Hematopoietic multipotent progenitor cell treated with erythropoietin and hydrocortisone succinate and interleukin-3 and kit ligand, for 4 days (in vitro differentiated cells): ENCODE results near the gene SAMD14.
"Not testable (repeated sequence)": the region's sequence is repeated elsewhere in the genome, so short reads cannot be mapped to it uniquely, and the experiment has no call there.

ENCODE experiments used
- DNase-seq: peaks from one replicate; pipeline ENCODE4 v3.0.0-alpha.2; 2015

SAMD14 gene

GRCh38 chr17:50070908-50071680 lies 58.9 kb downstream of the SAMD14 start:
- DNase-seq = no peak

DNA sequence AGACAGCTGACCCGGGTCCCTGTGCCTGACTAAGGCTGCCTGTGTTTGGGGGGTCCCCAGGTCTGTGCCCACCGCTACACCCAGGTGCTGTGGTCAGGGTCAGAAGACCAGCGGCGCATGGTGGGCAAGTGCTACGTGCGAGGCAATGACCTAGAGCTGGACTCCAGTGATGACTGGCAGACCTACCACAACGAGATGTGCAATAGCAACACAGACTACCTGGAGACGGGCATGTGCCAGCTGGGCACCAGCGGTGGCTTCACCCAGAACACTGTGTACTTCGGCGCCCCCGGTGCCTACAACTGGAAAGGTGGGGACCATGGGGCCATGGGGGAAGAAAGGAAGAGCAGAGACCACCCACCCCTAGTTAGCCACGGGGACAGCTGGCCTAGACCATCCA lies 62.0 kb downstream of the SAMD14 start:
- no peak for DNase-seq

GRCh38 chr17:50066995-50067394 lies 63.0 kb downstream of the SAMD14 start:
- DNase-seq = no peak

DNA sequence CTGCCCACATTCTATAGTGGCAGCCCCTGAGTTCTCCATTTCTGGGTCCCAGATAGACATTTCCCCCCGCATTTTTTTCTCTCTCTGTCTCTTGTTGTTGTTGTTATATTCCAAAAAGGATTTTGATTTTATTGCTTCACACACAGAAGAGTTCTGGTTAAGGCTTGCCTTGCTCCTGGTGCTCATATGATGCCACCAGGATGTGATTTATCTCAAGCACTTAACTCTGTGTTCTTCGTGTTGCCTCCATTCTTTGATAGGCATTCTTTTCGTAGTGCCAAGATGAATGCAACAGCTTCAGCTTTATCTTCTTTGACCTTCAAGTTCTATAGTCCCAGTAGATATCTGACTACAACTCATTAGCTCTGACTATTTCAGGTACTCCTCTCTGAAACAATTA lies 64.9 kb downstream of the SAMD14 start:
- DNase-seq = no peak

GRCh38 chr17:50064253-50065001 lies 65.5 kb downstream of the SAMD14 start:
- DNase-seq = no peak

DNA sequence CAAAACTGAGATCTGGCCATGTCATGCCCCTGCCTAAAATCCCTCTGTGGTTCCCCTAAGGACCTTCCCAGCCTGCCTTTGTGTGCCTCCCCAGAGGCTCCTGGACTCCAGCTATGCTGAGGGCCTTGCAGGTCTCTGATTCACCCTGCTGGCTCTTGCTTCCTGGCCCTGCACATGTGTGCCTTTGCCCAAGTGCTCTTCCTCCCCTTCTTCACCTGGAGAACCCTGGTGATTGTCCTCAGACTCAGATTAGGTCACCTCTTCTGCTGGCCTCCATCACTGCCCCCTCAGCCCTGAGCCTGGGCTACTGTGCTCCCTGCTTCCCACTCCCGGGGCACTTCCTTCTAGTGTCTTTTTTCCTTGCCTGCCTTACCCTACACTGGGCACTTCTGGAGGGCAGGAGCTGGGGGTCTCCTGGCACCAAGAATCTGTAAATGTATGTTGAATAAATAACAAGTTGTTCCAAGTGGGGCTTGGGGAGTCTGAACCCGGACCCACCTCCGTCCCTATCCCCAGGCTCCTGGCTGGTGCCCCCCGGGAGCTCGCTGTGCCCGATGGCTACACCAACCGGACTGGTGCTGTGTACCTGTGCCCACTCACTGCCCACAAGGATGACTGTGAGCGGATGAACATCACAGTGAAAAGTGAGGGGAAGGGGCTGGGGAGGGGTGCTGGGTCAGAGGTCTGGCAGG lies 66.3 kb downstream of the SAMD14 start:
- DNase-seq = no peak

- DNase-seq = no peak
Measured at GRCh38 chr17:50062293-50063243, 67.4 kb downstream of the SAMD14 start.

- DNase-seq = not testable (repeated sequence)
Measured at GRCh38 chr17:50061713-50062045, 68.3 kb downstream of the SAMD14 start.

- DNase-seq = no peak
Measured at GRCh38 chr17:50060951-50061712, 68.8 kb downstream of the SAMD14 start.
